DMS 273 treated with DMSO at 0.1 percent for 48 hours (cell line): Measurements from ENCODE around the gene SLC26A1.

Experiments used
- DNase-seq: peaks from one replicate; lab custom pipeline; 2025; lab: John Stamatoyannopoulos, UW

Gene SLC26A1, protein sequence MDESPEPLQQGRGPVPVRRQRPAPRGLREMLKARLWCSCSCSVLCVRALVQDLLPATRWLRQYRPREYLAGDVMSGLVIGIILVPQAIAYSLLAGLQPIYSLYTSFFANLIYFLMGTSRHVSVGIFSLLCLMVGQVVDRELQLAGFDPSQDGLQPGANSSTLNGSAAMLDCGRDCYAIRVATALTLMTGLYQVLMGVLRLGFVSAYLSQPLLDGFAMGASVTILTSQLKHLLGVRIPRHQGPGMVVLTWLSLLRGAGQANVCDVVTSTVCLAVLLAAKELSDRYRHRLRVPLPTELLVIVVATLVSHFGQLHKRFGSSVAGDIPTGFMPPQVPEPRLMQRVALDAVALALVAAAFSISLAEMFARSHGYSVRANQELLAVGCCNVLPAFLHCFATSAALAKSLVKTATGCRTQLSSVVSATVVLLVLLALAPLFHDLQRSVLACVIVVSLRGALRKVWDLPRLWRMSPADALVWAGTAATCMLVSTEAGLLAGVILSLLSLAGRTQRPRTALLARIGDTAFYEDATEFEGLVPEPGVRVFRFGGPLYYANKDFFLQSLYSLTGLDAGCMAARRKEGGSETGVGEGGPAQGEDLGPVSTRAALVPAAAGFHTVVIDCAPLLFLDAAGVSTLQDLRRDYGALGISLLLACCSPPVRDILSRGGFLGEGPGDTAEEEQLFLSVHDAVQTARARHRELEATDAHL

DNA sequence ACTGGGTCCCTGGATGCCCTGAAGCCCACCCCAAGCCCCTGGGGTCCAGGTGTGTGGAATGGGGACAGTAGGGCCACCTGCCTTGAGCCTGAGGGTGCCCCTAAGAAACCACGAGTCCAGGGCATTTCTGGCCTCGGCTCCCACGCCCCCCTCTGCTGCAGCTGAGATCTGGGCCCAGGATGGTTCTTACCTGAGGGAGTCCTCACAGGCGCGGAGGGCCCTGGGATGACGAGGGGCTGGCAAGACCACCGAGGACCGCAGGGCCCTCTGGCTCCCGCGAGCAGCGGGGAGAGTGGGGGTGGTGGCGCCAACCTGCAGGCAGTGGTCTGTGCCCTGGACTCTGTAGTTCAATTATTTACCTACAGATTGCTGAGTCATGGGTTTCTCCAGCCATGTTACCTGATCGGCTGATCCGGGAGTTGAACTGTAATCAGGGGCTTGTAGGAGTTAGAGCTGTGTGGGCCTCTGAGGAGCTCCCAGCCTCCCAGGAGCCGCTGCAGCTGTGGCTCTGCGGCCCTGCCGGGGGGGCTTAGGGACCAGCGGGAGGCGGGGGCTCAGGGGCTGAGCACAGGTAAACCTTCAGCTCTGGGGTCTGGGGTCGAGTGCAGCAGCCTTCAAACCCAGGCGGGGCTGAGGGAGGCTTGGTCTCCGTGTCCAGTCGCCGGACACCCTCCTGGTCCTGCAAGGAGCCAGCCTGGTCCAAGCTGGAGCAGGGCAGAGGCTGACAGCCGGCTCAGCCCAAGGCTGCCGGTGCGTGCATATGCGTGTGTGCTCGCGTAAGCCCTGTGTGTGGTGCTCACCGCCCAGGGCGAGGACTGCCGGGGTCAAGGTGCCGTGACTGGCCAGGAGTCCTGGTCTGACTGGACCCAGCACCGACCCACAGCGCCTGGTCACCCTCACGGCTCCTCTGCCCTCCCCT is at the start of gene SLC26A1:
TSS of gene SLC26A1 (minus strand) at position 294 of the 919 bp plus-strand sequence. CDS start 1,701 bp downstream, outside the sequence.
- no peak for DNase-seq

DNA sequence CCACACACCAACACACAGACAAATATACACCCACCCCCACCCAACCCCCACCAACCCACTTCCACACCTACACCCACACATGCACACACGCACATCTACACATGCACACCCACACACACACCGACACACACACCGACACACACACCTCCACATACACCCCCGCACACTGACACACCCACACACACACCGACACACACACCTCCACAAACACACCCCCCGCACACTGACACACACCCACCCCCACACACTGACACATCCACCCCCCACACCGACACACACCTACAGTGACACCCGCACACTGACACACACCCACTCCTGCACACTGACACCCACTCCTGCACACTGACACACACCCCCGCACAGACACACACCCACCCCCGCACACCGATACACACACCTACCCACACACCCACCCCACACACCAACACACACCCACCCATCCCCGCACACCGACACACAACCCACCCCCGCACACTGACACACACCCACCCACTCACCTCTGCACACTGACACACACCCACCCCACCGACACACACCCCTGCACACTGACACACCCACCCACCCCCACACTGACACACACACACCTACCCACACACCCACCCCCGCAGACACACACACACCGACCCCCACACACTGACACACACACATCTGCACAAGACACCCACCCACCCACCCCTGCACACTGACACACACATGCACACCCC is 49.3 kb upstream of the SLC26A1 start:
- no peak for DNase-seq

DNA sequence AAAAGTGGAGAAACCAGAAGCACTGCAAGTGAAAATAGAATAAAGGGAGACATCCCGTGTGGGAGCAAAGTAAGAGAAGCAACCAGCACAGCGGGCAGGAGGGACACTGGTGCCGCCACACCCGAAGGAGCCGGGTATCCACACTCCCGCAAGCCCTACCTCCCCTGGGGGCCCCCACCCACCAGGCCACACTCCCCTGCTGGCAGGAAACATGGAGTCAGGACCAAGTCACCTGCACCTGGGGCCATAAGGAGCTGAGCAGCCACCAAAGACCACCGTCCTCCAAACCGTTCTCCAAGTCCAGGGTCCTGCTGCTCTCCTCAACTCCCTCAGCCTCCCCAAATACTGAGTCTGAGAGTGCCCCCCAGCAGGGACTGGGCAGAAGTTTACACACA is 48.7 kb upstream of the SLC26A1 start:
- DNase-seq, result no peak

DNA sequence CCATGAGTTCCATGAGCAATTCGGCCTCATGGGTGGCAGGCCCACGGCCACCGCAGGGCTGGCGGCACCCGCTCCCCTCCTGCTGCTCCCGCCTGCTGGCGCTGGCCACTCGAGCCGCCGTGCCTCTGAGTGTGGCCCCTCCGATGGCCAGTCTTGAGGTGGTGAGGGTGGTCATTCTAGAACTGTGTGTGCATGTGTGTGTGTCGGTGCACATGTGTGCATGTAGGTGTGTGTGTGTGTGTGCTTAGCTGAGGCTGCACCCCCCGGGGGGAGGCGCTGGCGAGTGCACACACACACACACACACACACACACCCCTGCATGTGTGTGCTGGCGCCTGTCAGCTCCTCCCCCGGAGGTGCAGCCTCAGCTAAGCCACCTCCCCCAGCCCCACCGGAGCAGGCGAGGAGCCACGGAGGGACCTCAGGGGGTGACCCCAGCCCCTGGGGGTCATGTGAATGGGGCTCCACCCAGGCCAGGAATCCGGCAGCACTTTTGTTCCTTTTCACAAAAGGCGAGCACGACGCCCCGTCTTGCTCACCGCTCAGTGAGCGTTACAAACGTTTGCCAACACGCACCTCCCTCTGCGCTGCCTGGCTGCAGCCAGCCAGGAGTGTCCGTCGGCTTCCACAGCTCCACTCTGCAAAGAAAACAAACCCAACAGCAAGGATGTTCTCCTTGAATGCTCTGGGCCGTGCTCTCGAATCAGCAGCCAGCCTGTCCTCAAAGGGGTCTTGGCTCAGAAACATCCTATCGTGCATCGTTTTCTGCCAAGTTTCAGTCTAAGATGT is 48.1 kb upstream of the SLC26A1 start:
- no peak for DNase-seq

DNA sequence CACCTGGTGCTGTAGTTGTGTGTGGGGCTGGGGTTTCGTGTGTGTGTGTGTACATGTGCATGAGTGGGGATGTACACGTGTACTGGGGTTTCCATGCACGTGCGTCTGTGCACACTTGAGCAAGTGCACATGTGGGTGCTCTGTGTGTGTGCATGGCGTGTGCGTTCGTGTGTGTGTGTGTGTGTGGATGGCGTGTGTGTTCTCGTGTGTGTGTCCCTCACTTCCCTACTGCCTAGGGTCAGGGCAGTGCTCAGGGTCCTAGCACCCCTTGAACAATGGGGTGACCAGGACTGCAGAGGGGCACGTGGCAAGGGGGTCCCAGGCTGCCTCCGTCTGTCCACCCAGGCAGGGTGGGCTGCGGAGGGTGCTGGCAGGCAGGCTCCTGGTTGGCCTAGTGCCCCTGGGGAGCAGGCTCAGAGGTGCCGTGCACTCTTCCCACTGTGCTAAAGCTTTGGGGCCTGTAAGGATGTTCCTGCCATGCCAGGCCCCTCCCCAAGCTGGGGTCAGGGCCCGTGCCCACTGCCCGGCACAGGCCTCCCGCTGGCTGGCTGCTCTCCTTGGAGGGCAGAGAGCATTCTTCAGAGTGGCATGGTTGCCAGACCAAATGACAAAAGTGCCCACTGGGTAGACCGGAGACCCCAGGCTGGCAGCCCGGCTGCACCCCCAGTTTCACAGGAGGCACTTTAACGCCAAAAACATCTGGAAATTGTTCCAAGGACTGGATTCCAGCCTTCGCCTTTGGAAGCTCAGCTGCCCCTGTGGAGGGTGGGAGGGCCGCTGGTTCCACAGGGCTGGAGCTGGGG is 47.3 kb upstream of the SLC26A1 start:
- no peak for DNase-seq

DNA sequence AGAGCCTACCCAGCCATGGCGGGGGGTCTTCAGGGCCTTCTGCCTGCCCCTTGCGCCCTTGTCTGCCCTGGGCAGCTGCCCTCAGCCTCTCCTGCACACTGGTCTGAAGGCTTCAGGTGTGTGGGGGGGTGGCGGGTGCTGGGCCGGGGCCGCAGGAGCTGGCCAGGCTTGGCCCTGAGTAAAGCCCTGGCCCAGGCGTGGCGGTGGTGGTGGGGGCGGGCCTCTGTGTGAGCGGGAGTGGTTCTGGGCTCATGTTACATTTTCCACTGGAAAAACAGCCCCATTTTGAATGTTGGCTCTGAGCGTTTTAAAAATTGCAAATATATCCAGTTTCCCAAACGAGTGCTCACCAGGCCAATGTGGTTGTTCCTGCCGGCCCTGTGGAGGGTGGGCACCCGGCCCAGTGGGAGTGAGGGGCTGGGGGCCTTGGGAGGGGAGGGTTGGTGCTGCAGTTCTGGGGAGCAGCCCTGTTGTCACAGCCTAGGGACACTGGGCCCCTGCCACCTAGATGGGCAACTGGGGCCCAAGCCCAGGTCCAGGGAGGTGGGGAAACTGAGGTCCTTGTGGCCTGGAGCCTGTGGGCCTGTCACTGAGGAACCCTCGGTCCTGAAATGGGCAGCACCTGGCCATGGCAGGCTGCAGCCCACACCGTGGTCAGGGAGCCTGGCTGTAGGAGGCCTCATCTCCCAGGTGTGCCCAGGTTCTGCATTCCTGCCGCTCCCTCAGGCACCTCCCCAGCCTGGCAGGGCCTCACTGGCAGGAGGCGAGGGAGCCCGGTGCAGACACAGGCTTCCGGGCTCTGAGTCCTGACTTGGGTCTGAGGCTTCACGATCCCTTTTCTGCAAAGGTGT is 46.5 kb upstream of the SLC26A1 start:
- no peak for DNase-seq

DNA sequence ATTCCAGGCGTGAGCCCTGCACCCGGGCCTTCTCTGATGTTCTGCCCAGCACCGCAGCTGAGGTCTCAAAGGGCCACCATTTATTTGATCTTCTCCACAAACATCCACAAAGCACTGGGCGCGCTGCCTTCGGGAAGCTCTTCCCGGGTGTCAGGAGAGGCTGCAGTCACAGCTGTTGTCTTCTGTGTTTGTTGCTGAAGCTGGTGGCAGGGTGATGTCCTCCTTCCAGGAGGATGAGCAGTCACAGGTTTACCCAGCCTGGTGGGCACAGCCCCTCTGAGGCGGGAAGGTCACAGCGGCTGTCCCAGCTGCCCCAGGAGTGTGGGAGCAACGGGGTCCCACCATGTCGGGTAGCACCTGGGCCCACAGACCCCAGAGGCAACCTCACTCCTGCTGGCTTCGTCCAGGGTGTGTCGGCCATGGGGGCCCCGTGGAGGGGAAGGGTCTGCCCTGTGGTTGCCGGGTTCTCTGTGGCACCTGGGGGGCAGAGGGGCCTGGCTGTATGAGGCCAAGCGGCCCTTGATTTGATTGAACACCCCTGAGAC is 45.8 kb upstream of the SLC26A1 start:
- no peak for DNase-seq

DNA sequence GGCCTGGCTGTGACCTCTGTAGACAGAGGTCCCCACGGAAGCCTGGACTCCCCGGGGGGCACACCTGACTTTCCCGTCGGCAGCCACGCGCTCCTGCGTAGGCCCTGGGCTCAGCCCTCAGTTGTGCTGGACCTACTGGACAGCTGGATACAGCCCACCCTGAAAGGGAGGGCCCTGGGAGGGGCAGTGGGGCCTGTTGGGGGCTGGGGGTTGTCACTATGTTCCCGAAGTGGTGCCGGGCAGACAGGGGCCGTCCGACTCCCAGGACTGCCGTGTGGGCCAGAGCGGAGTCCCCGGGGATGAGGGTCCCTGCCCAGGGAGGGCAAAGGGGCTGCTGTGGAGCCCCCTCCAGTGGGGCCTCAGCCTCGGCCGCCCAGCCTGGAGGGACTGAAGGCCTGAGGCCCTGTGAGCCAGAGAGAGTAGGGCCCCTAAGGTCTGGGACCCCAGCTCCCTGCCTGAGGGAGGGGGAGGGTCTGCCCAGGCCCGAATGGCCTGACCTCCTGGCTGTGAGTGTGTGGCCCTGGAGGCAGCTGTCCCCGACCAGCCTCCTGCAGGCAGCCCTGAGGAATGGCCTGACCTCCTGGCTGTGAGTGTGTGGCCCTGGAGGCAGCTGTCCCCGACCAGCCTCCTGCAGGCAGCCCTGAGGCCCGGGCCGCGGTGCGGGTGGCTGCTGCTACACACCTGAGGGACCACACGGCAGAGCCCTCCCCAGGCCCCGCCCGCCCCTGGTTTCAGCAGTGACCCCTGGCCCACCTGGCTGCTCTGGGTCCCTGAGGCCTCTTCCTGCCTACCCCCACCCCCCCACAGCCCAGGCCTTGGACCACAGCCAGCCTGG is 44.0 kb upstream of the SLC26A1 start:
- DNase-seq, result no peak

DNA sequence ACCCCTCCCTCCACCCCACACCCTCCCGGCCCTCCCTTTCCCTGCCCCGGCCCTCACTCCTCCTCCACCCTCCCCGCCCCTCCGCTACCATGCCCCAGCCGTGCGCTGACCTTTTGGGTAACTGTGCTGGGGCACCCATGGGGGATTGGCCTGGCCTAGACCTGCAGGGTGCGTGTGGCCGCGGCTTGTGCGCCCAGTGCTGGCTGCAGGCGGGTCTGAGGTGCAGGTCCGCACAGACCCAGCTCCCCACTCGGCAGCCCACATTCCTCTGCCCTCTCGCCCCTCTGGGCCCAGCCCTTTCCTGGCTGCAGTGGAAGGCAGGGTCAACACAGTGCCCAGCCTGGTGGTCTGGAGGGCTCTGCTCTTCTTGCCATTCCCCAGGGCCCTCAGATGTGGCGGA is 42.9 kb upstream of the SLC26A1 start:
- DNase-seq, result no peak

DNA sequence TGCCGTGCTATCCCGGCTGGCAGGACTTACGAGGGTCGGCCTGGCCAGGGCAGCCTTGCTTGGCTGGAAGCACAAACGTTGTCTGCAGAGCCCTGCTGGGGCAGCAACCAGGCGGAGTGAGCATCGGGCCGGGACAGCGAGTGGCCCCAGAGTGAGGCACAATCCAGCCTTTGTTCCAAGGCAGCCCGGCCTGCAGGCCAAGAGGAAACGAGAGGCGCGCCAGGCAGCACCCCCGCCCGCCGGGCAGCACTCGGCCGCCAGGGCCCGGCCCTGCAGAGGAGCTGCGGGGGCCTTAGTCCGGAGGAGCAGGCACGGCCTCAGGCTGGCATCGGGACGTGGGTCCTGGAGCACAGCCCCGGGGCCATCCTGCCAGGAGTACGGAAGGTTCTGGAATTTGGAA is 42.3 kb upstream of the SLC26A1 start:
- no peak for DNase-seq

DNA sequence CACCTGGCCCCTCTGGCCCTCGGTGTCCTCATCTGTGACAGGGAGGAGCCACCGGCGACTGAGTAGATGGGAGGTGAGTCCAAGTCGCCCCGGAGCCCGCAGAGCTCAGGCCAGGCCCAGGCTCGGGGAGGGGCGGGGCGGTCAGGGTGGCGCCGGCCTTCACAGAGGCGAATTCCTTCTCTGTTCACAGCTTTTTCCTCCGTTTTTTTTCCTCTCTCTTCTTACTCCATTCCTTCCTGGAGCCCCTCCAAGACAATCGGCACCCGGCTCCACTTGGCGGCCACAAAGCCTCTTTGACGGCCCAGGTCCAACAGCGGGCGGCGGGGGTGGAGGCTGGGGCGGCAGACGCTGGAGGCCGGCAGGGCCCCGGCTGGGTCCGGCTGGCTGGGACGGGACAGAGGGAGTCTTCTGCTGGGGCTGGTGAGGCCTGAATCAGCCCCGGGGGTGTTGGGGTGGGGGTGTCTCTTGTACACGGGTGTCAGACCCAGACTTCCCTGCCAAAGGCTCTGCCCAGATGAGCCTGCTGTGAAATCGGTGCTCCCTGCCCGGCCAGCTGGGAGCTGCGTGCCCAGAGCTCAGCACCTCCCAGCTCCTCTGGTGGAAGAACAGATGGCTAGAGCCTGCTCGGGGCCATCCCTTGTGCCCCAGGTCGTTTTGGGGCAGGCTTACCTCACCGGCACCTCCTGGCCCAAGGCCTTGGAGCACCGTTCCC is 40.8 kb upstream of the SLC26A1 start:
- DNase-seq, result peak; percentile 28

DNA sequence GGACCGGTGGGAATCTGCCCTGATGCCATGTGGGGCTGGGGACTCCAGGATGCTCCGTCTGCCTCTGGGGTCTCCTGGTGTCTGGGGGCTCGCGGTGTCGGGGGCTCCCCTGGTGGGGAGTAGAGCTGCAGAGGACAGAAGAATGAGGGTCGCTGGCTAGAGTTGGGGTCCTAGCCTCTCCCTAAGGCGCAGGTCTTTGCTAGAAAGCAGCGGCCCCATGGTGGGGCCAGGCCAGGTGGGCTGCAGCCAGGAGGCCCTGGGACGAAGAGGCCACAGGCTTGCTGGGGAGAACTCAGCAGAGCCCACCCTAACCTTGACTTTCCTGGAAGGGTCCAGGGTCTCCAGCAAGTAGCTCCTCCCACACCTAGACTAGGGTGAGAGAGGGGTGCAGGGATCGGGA is 39.7 kb upstream of the SLC26A1 start:
- DNase-seq, result no peak

DNA sequence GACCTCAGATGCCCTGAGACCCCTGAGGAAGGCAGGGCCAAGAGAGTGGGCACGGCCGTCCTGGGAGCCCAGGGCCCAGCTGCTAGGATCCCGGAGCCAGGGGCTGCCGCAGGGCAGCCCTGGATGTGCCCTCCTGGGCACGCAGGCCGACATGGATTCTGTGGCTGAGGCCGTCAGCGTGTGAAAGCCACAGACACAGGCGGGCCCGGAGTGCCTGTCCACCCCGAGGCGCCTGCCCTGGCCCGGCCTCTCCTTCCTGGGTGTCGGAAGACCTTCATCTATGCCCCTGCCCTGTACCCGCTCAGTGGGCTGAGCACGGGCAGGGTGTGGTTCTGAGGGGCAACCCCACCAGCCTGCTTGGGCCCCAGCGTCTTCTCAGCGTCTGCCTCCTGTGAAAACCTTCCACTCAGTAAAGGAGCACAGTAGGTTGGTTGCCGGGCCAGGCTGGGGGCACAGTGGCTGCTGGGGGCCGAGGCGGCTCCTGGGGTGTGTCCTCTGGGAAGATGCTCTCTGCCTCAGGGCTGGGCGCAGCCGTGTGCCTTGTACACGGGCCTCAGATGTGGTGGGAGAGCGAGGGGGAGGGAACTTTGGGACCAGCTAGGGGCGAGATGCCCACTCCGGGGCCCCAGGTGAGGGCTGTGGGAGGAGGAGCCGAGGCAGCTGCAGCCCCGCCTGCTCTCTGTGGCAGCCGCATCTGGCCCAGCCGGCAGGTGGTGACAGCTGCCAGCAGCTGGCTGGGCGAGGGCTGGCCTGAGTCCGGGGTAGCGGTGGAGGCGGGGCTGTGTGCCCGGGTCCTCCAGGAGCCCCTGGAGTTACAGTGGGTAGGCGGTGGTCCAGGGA is 39.0 kb upstream of the SLC26A1 start:
- no peak for DNase-seq

DNA sequence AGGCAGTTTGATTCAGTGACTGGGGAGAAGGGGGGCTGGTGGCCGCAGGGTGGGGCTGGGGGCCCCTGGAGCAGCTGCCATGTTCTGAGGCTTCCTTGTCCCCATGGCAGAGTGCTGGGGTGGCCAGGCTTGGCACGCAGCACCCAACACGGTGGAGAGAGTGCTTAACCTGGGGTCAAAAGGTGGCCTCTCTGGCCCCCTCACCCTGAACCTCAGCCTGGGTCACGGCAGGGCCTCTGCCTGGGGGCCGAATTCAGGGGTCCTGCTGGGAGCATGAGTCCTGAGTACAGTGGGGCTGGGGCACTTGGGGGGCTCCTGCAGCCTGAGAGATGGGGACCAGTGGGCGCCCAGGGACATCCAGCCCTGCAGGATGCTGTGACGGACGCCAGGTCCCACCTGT is 38.1 kb upstream of the SLC26A1 start:
- DNase-seq, result no peak

DNA sequence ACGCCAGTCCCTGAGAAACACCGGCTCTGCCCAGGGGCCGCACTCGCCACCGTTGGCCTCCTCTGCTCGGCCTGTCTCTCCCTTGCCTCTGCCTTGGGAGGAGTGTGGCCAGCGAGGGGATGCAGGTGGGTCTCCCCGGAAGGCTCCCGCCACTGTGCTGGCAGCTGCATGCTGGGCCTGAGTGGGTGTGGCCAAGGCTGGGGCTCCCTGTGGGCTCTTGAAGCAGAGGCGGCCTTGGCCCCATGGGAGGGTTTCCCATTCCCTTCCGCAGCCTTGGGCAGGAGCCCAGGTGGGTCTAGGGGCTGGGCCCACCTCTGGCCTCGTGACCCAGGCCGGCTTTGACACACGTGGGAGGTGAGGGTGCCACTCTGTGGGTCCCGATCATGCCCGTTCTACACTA is 37.4 kb upstream of the SLC26A1 start:
- no peak for DNase-seq

DNA sequence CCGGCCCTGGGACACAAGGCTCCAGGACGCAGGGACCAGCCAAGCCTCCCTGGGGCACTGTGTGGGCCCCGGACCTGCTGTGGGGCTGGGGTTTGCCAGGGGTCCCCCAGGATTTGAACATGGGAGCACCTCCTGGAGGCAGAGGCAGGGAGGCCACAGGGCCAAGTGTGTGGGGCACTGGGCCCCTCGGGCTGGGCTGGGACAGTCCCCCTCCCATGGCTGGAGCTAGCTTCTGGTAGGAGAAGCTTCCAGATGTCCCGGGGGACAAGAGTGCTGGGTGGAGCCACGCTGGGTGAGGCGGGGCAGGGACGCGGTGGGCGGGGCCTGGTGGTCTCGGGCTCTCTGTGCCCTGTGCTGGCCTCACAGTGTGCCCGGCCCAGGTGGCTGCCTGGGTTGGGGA is 36.8 kb upstream of the SLC26A1 start:
- DNase-seq, result no peak
